ENCODE measurements around the gene KRT13. TPM values are rescaled to one million over a fixed set of nuclear protein-coding genes. Genes with fewer than 3 reads are reported as not detected.

Gene KRT13
- polyA plus RNA-seq, 1 donor (not counting 4 experiments of a cell fraction or from before 2014, with no cell fraction given) = 24.0 TPM

- no peak for TF ChIP-seq CTCF (optimal IDR thresholded peaks at IDR 0.05 in 1 of 3, IDR thresholded peaks at IDR 0.05 in 1 of 3, conservative IDR thresholded peaks at IDR 0.05 in 1 of 3; ENCODE audit: extremely low read depth in 1 of 3, insufficient read depth in 2 of 3, low read length in 3 of 3)
- no peak for TF ChIP-seq EZH2 (IDR thresholded peaks at IDR 0.05; ENCODE audit: low read length)
- no peak overlapping the region for H3K9ac ChIP-seq (ENCODE audit: control insufficient read depth, extremely low read depth, insufficient read depth, low read length)
- dilution Hi-C loops (cut with MboI; ENCODE audit: extremely low pct_ligation_motif_present, low sequenced_read_pairs) = no loop called here
- H3K27ac ChIP-seq (ENCODE audit: control insufficient read depth, insufficient read depth, low read length) = no peak overlapping the region
- no peaks in the 10 kb centered on the region for H3K36me3 ChIP-seq (ENCODE audit: control insufficient read depth in 2 of 2, extremely low read depth in 1 of 2, insufficient read depth in 2 of 2, low read length in 2 of 2)
- H4K20me1 ChIP-seq (ENCODE audit: control insufficient read depth, extremely low read depth, insufficient read depth, low read length) = no peaks in the 10 kb centered on the region
- no peaks in the 10 kb centered on the region for H3K9me3 ChIP-seq (ENCODE audit: control insufficient read depth, low read depth, low read length)
- no peak for DNase-seq (ENCODE audit: low read depth, low spot score)
- no peak overlapping the region for H3K4me2 ChIP-seq (ENCODE audit: control insufficient read depth, extremely low read depth, insufficient read depth, low read depth, low read length)
- no peaks in the 10 kb centered on the region for H3K27me3 ChIP-seq (ENCODE audit: control insufficient read depth, extremely low read depth, insufficient read depth, low read length)
- no peaks in the 10 kb centered on the region for H3K9me1 ChIP-seq (ENCODE audit: control insufficient read depth, extremely low read depth, insufficient read depth, low read length)
- FAIRE-seq = no peak
- peaks cover 29% of the 10 kb centered on the region for H3K4me1 ChIP-seq (ENCODE audit: control insufficient read depth, extremely low read depth, insufficient read depth, low read length)
- H3K4me3 ChIP-seq (ENCODE audit: control insufficient read depth in 2 of 3, extremely low read depth in 1 of 3, insufficient read depth in 2 of 3, low read depth in 1 of 3, low read length in 3 of 3) = no peak overlapping the region
- H3K79me2 ChIP-seq (ENCODE audit: control insufficient read depth, insufficient read depth, low read length) = no peaks in the 10 kb centered on the region
- no peak overlapping the region for H2AFZ ChIP-seq (ENCODE audit: control insufficient read depth, low read length)
These were observed 10.9 kb downstream of the KRT13 start for GRCh38 chr17:41494524-41494923.

- DNase-seq (ENCODE audit: low read depth, low spot score) (no peak), FAIRE-seq (peak; percentile 70)
- TF ChIP-seq CTCF (optimal IDR thresholded peaks at IDR 0.05 in 1 of 3, IDR thresholded peaks at IDR 0.05 in 1 of 3, conservative IDR thresholded peaks at IDR 0.05 in 1 of 3; ENCODE audit: extremely low read depth in 1 of 3, insufficient read depth in 2 of 3, low read length in 3 of 3) (no peak), EZH2 (IDR thresholded peaks at IDR 0.05; ENCODE audit: low read length) (no peak)
- dilution Hi-C loops (cut with MboI; ENCODE audit: extremely low pct_ligation_motif_present, low sequenced_read_pairs) = no loop called here
- H3K4me3 ChIP-seq (ENCODE audit: control insufficient read depth in 2 of 3, extremely low read depth in 1 of 3, insufficient read depth in 2 of 3, low read depth in 1 of 3, low read length in 3 of 3) = no peak overlapping the region
- H4K20me1 ChIP-seq (ENCODE audit: control insufficient read depth, extremely low read depth, insufficient read depth, low read length) = no peaks in the 10 kb centered on the region
- H3K9ac ChIP-seq (ENCODE audit: control insufficient read depth, extremely low read depth, insufficient read depth, low read length) = no peak overlapping the region
- no peak overlapping the region for H2AFZ ChIP-seq (ENCODE audit: control insufficient read depth, low read length)
- H3K4me2 ChIP-seq (ENCODE audit: control insufficient read depth, extremely low read depth, insufficient read depth, low read depth, low read length) = no peak overlapping the region
- H3K9me3 ChIP-seq (ENCODE audit: control insufficient read depth, low read depth, low read length) = no peaks in the 10 kb centered on the region
- H3K9me1 ChIP-seq (ENCODE audit: control insufficient read depth, extremely low read depth, insufficient read depth, low read length) = no peaks in the 10 kb centered on the region
- no peaks in the 10 kb centered on the region for H3K36me3 ChIP-seq (ENCODE audit: control insufficient read depth in 2 of 2, extremely low read depth in 1 of 2, insufficient read depth in 2 of 2, low read length in 2 of 2)
- H3K27me3 ChIP-seq (ENCODE audit: control insufficient read depth, extremely low read depth, insufficient read depth, low read length) = no peaks in the 10 kb centered on the region
- H3K4me1 ChIP-seq (ENCODE audit: control insufficient read depth, extremely low read depth, insufficient read depth, low read length) = peaks cover 16% of the 10 kb centered on the region
- no peak overlapping the region for H3K27ac ChIP-seq (ENCODE audit: control insufficient read depth, insufficient read depth, low read length)
- no peaks in the 10 kb centered on the region for H3K79me2 ChIP-seq (ENCODE audit: control insufficient read depth, insufficient read depth, low read length)
These were observed 12.6 kb downstream of the KRT13 start for GRCh38 chr17:41492771-41493170.
